Activated naive CD4-positive, alpha-beta T cell treated with anti-CD3 and anti-CD28 coated beads, Interleukin-2, amount 50 U/mL, for 72 hours (primary cell): ENCODE results near the gene FERMT2. TPM values are rescaled to one million over a fixed set of nuclear protein-coding genes. Genes with fewer than 3 reads are reported as not detected.

Experiments used
- ATAC-seq, 2 donors: fragments of 150-1000 bp; cut with Tn5 transposase; 2 replicates each; pipeline ENCODE4 v1.10.0; 2021; ENCODE audit warnings: mild to moderate bottlenecking in 2 of 2, moderate library complexity in 2 of 2
- DNase-seq, 2 donors: peaks; one replicate each; pipeline ENCODE4 v3.0.0; 2021 to 2022; ENCODE audit warnings: low spot score in 2 of 2
- H3K27ac Mint-ChIP-seq, 2 donors: one replicate each; pipeline ENCODE4 v1.8.0; 2022; ENCODE audit warnings: mild to moderate bottlenecking in 2 of 2, mixed read lengths in 2 of 2
- H3K36me3 Mint-ChIP-seq, 2 donors: one replicate each; pipeline ENCODE4 v1.8.0; 2022; ENCODE audit warnings: mixed read lengths in 2 of 2
- H3K9me3 Mint-ChIP-seq, 2 donors: one replicate each; pipeline ENCODE4 v1.8.0; 2022; ENCODE audit warnings: mixed read lengths in 2 of 2
- total RNA-seq, 2 donors: library from RNA; stranded (reverse); gene quantifications; one replicate each; pipeline ENCODE4 v1.2.3, GENCODE V29; 2022

The FERMT2 gene
- total RNA-seq, 2 donors from 2014 or later = 1.0 to 1.8 TPM

DNA sequence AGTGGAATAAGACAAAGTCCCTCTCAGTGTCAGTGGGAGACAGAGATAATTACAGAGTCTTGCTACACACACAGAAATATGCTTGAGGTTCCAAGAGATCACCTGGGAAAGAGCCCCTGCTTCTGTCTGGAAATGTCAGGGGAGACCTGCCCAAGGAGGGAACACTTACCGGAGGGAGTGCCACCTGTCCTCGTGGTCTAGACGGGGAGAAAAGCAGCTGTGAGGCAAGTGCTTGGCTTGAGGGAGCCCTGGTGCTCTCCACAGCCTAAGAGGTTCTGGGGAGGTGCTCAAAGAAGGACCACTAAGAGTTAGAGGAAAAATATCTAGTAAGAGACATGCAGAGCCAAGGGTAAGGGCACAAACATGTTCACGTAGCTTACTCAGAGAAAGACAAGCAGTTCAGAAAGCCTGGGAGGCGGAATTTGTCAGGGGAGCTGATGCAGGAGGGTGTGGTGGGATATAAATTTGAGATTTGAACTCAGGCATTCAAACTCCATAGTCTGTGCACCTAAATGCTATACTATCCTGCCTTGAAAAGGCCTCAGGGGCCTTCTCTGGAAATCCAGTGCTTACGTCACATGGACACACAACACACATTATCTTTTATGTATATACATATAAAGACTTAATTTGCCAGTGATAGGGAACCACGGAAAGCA lies 121.2 kb downstream of the FERMT2 start:
- DNase-seq (no peak), ATAC-seq (no peak)
- H3K27ac Mint-ChIP-seq = no peak overlapping the region
- no peaks in the 10 kb centered on the region for H3K36me3 Mint-ChIP-seq
- H3K9me3 Mint-ChIP-seq = no peaks in the 10 kb centered on the region

DNA sequence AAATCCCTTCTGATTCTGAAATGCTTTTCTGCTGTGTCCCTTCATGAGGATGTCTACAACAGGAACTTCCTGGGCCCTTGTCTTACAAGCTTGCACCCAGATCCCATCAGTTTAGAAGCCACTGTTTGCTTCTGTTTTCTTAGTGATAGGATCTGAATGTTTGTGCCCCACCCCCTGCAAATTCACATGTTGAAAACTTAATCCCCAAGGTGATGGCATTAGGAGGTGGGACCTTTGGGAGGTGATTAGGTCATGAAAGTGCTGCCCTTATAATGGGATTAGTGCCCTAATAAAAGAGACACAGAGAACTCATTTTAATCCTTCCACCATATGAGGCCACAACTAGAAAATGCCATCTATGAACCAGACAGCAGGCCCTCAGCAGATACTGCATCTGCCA lies 123.4 kb downstream of the FERMT2 start:
- DNase-seq (no peak), ATAC-seq (no peak)
- H3K27ac Mint-ChIP-seq = no peak overlapping the region
- H3K36me3 Mint-ChIP-seq = no peaks in the 10 kb centered on the region
- H3K9me3 Mint-ChIP-seq = no peaks in the 10 kb centered on the region

DNA sequence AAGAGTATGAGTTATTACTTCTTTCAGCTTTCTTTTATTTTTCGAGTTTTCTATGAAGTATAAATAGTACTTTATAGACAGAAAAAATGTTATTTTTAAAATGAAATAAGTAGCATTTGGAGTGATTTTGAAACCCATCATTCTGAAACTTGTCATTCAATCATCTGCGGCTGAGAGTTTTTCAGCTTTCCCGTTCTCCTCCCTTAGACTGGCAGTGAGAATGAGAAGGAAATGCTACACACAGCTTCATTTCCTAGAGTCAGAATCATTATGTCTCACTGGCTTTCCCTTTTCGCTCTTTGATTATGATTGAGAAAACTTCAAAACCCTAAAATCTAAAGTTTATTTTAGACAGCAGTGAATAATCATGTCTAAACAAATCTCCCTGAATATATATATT lies 125.8 kb downstream of the FERMT2 start:
- Mint-ChIP-seq H3K36me3 (no peaks in the 10 kb centered on the region), H3K27ac (no peak overlapping the region), H3K9me3 (no peaks in the 10 kb centered on the region)
- peak; percentile 72 to 74 for ATAC-seq
- no peak for DNase-seq

DNA sequence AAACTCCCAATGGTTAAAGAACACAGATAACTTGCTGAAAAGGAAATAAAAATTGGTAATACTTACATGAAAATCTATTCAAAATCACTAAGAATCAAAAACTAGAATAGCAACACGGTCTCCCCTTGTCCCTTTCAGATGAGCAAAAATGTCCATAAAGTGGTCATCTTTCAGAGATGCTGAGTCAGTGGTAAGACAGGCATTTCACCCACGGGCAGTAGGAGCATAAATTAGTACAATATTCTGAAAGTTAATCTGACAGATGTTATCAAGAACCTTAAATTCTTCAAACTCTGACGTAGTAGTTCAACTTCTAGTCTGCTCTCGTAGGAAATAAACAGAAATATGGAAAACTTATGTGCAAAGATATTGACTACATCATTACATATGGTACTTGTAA lies 126.4 kb downstream of the FERMT2 start:
- no peaks in the 10 kb centered on the region for H3K36me3 Mint-ChIP-seq
- no peak for DNase-seq
- no peak for ATAC-seq
- no peaks in the 10 kb centered on the region for H3K9me3 Mint-ChIP-seq
- H3K27ac Mint-ChIP-seq = no peak overlapping the region

DNA sequence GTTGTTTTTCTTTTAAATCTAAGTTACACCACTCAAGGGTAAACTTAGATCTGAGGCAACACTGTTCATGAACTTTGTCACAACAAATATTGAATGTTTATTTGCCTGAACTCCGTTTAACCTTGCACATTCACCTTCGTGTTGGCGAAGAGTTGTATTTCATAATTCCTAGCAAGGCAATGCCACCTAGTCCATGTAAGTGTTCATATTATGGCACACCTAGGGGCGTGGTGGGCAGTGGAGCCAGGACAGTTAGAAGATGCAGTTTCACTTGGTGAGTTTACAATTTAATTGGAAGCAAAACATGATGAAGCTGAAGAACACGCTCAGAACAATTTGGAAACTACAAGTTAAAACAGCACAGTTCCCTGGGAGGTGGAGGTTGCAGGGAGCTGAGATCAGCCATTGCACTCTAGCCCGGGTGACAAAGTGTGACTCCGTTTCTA lies 129.0 kb downstream of the FERMT2 start:
- Mint-ChIP-seq H3K36me3 (no peaks in the 10 kb centered on the region), H3K9me3 (no peaks in the 10 kb centered on the region), H3K27ac (no peak overlapping the region)
- ATAC-seq (no peak), DNase-seq (no peak)

DNA sequence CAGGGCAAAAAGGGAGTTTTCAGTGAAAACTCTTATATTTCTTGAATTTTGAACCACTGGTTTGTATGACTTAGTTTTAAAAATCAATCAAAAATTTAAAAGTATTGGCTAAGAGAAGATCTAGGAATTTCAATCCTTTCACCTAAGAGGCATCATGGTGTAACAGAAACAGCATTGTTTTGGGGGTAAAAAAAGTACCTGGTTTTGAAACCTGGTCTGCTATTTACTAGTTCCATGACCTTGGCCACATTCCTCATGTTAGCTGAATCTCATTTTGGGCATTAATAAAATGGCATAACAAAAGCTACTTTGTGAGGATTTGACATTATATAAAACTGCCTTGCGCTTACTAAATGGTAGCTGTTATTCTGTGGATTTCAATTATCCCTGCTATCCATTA lies 142.7 kb downstream of the FERMT2 start:
- Mint-ChIP-seq H3K9me3 (no peaks in the 10 kb centered on the region), H3K27ac (no peak overlapping the region), H3K36me3 (no peaks in the 10 kb centered on the region)
- ATAC-seq = no peak
- DNase-seq = no peak

Other genes with a start within 250 kb of the FERMT2 start
- 100 to 1,000 TPM; 115 to 156 TPM for gene PSMC6, start 243.8 kb downstream of the FERMT2 start, total RNA-seq
- gene STYX, start 220.9 kb downstream of the FERMT2 start, total RNA-seq = 10 to 100 TPM; 12.8 to 20.9 TPM
- gene GNPNAT1, start 159.4 kb downstream of the FERMT2 start, total RNA-seq = 10 to 100 TPM; 20.9 to 26.3 TPM
- 10 to 100 TPM; 35.3 to 50.1 TPM for gene DDHD1, start 202.3 kb upstream of the FERMT2 start, total RNA-seq